Testis (tissue), 2 donors: ENCODE measurements around the gene C12orf57.

Source experiments
- POLR2A ChIP-seq: fragments of 450-650 bp; IDR thresholded peaks from one replicate; pipeline ENCODE4 v1.6.1; 2017; ENCODE audit warnings: antibody characterized with exemption, mild to moderate bottlenecking, moderate library complexity
- TF ChIP-seq, protein P1 (sequence below), 3 experiments: fragments of 450-650 bp in 2 of 3; fragments of 200-600 bp in 1 of 3; sonication (generic) in 1 of 3; IDR thresholded peaks; one replicate each; pipeline ENCODE4 v1.5.1; 2016 to 2019; ENCODE audit warnings: antibody characterized with exemption in 3 of 3, mild to moderate bottlenecking in 2 of 3, moderate library complexity in 1 of 3

DNA sequence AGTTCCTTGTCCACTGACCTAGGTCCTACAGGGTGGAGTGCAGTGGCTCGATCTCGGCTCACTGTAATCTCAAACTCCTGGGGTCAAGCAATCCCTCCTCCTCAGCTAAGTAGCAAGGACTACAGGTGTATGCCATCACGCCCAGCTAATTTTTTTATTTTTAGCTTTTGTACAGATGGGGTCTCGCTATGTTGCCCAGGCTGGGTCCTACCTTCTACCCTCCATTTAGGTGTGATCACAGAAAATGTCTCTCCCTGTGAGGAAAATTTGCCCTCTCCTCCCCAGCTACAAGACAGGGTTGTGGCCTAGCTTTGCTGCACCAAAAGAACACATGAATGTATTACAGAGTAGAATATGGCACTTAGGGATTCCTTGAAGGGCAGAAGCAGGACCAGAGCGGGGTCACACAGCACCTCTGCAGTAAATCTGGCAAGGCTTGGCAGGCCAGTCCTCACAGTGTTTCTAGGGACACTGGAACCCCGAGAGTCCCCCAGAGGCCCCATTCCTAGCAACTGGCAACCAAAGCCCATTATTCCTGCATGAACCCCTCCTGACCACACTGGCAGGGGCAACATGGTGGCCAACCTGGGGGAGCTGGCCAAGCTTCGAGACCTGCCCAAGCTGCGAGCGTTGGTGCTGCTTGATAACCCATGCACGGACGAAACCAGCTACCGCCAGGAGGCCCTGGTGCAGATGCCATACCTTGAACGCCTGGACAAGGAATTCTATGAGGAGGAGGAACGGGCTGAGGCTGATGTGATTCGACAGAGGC is 31.5 kb upstream of the C12orf57 start:
- TF ChIP-seq, protein P1, sequence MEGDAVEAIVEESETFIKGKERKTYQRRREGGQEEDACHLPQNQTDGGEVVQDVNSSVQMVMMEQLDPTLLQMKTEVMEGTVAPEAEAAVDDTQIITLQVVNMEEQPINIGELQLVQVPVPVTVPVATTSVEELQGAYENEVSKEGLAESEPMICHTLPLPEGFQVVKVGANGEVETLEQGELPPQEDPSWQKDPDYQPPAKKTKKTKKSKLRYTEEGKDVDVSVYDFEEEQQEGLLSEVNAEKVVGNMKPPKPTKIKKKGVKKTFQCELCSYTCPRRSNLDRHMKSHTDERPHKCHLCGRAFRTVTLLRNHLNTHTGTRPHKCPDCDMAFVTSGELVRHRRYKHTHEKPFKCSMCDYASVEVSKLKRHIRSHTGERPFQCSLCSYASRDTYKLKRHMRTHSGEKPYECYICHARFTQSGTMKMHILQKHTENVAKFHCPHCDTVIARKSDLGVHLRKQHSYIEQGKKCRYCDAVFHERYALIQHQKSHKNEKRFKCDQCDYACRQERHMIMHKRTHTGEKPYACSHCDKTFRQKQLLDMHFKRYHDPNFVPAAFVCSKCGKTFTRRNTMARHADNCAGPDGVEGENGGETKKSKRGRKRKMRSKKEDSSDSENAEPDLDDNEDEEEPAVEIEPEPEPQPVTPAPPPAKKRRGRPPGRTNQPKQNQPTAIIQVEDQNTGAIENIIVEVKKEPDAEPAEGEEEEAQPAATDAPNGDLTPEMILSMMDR (IDR thresholded peaks at IDR 0.05) = no peak
- TF ChIP-seq POLR2A = no peak
